Spleen (tissue), 7 donors: ENCODE measurements around the gene IFI27.

Experiments
- CTCF ChIP-seq, 11 experiments: fragments of 200-600 bp in 7 of 11; fragments of 450-650 bp in 4 of 11; sonication (generic) in 4 of 11; IDR thresholded peaks in 8 of 11; conservative IDR thresholded peaks in 3 of 11; 1 replicate in 7 of 11; 2 replicates in 4 of 11; pipeline versions ENCODE4 v1.4.0 to v1.8.0; 2016 to 2021; ENCODE audit warnings: antibody characterized with exemption in 11 of 11, inconsistent platforms in 4 of 11, mild to moderate bottlenecking in 1 of 11
- POLR2A ChIP-seq, 3 donors: fragments of 450-650 bp; IDR thresholded peaks; one replicate each; pipeline ENCODE4 v1.5.1; 2017; ENCODE audit warnings: antibody characterized with exemption in 3 of 3, mild to moderate bottlenecking in 1 of 3
- donor health status: DM: no; HTN: no; CAD: no; lungs with moderate emphysema.
- donor health status: DM: no; HTN: no; CAD: no.
- donor health status: DM: no; HTN: no; CAD: no.

- TF ChIP-seq CTCF (IDR thresholded peaks at IDR 0.05 in 8 of 11, conservative IDR thresholded peaks at IDR 0.05 in 3 of 11) = no peak
- TF ChIP-seq POLR2A (IDR thresholded peaks at IDR 0.05) = no peak
Observed at GRCh38 chr14:94115058-94115591, 4.6 kb downstream of the IFI27 start.
